ENCODE results near the gene PPM1B.

PPM1B gene

GRCh38 chr2:44212302-44212701 is 43.6 kb downstream of the PPM1B start:
- no peaks in the 10 kb centered on the region for H3K27me3 ChIP-seq (ENCODE audit: insufficient read depth, low read length, poor library complexity)
- no peaks in the 10 kb centered on the region for H3K9me3 ChIP-seq (ENCODE audit: insufficient read depth, low read length, severe bottlenecking)
- H3K4me1 ChIP-seq (ENCODE audit: insufficient read depth, low read length): no peaks in the 10 kb centered on the region
- no peak overlapping the region for H3K27ac ChIP-seq (ENCODE audit: low read length)
- H3K79me2 ChIP-seq (ENCODE audit: insufficient read depth, low read length): peaks cover 56% of the 10 kb centered on the region
- no peak overlapping the region for H2AFZ ChIP-seq (ENCODE audit: low read depth, low read length)
- no peak overlapping the region for H3K9ac ChIP-seq (ENCODE audit: low read depth, low read length)
- H3K4me3 ChIP-seq (ENCODE audit: low read depth in 1 of 2, low read length in 2 of 2): no peak overlapping the region
- ATAC-seq (ENCODE audit: insufficient read depth, low read depth) (no peak), DNase-seq (no peak)
- peaks cover 9% of the 10 kb centered on the region; the same call in 1 of the 2 replicates for H4K20me1 ChIP-seq (ENCODE audit: insufficient read depth, low read length)
- peaks cover 51% of the 10 kb centered on the region for H3K36me3 ChIP-seq (ENCODE audit: insufficient read depth, low read length)
- TF ChIP-seq CTCF (IDR thresholded peaks at IDR 0.05; ENCODE audit: borderline replicate concordance, extremely low read depth, low read length, poor library complexity, severe bottlenecking): no peak
- TF ChIP-seq EZH2 (IDR thresholded peaks at IDR 0.05; ENCODE audit: borderline replicate concordance, low read depth, low read length, severe bottlenecking): no peak
- no peak overlapping the region for H3K4me2 ChIP-seq (ENCODE audit: insufficient read depth, low read length)

- peaks cover 9% of the 10 kb centered on the region; the same call in 1 of the 2 replicates for H4K20me1 ChIP-seq (ENCODE audit: insufficient read depth, low read length)
- no peak overlapping the region for H3K27ac ChIP-seq (ENCODE audit: low read length)
- H3K79me2 ChIP-seq (ENCODE audit: insufficient read depth, low read length): peaks cover 38% of the 10 kb centered on the region
- H2AFZ ChIP-seq (ENCODE audit: low read depth, low read length): no peak overlapping the region
- H3K36me3 ChIP-seq (ENCODE audit: insufficient read depth, low read length): peaks cover 52% of the 10 kb centered on the region
- no peaks in the 10 kb centered on the region for H3K27me3 ChIP-seq (ENCODE audit: insufficient read depth, low read length, poor library complexity)
- TF ChIP-seq EZH2 (IDR thresholded peaks at IDR 0.05; ENCODE audit: borderline replicate concordance, low read depth, low read length, severe bottlenecking): no peak
- no peak for TF ChIP-seq CTCF (IDR thresholded peaks at IDR 0.05; ENCODE audit: borderline replicate concordance, extremely low read depth, low read length, poor library complexity, severe bottlenecking)
- no peak overlapping the region for H3K4me3 ChIP-seq (ENCODE audit: low read depth in 1 of 2, low read length in 2 of 2)
- no peak overlapping the region for H3K4me2 ChIP-seq (ENCODE audit: insufficient read depth, low read length)
- ATAC-seq (ENCODE audit: insufficient read depth, low read depth) (no peak), DNase-seq (no peak)
- no peak overlapping the region for H3K9ac ChIP-seq (ENCODE audit: low read depth, low read length)
- H3K4me1 ChIP-seq (ENCODE audit: insufficient read depth, low read length): no peaks in the 10 kb centered on the region
- H3K9me3 ChIP-seq (ENCODE audit: insufficient read depth, low read length, severe bottlenecking): no peaks in the 10 kb centered on the region
Measured at GRCh38 chr2:44215827-44216226, 47.2 kb downstream of the PPM1B start.

GRCh38 chr2:44218771-44219170 is 50.1 kb downstream of the PPM1B start:
- peaks cover 6% of the 10 kb centered on the region; the same call in 1 of the 2 replicates for H4K20me1 ChIP-seq (ENCODE audit: insufficient read depth, low read length)
- ATAC-seq (ENCODE audit: insufficient read depth, low read depth) (no peak), DNase-seq (no peak)
- peaks cover 50% of the 10 kb centered on the region for H3K36me3 ChIP-seq (ENCODE audit: insufficient read depth, low read length)
- H3K79me2 ChIP-seq (ENCODE audit: insufficient read depth, low read length): peaks cover 22% of the 10 kb centered on the region
- H3K4me2 ChIP-seq (ENCODE audit: insufficient read depth, low read length): no peak overlapping the region
- no peak overlapping the region for H2AFZ ChIP-seq (ENCODE audit: low read depth, low read length)
- H3K9ac ChIP-seq (ENCODE audit: low read depth, low read length): no peak overlapping the region
- H3K27ac ChIP-seq (ENCODE audit: low read length): no peak overlapping the region
- no peak for TF ChIP-seq CTCF (IDR thresholded peaks at IDR 0.05; ENCODE audit: borderline replicate concordance, extremely low read depth, low read length, poor library complexity, severe bottlenecking)
- H3K4me3 ChIP-seq (ENCODE audit: low read depth in 1 of 2, low read length in 2 of 2): no peak overlapping the region
- no peaks in the 10 kb centered on the region for H3K9me3 ChIP-seq (ENCODE audit: insufficient read depth, low read length, severe bottlenecking)
- no peaks in the 10 kb centered on the region for H3K4me1 ChIP-seq (ENCODE audit: insufficient read depth, low read length)
- H3K27me3 ChIP-seq (ENCODE audit: insufficient read depth, low read length, poor library complexity): no peaks in the 10 kb centered on the region

GRCh38 chr2:44226753-44227152 is 58.1 kb downstream of the PPM1B start:
- H3K36me3 ChIP-seq (ENCODE audit: insufficient read depth, low read length): peaks cover 41% of the 10 kb centered on the region
- no peak for DNase-seq
- H3K79me2 ChIP-seq (ENCODE audit: insufficient read depth, low read length): peaks cover 8% of the 10 kb centered on the region; the same call in 1 of the 2 replicates
- H3K4me3 ChIP-seq (ENCODE audit: low read depth in 1 of 2, low read length in 2 of 2): no peak overlapping the region
- no peak for ATAC-seq (ENCODE audit: insufficient read depth, low read depth)
- TF ChIP-seq CTCF (IDR thresholded peaks at IDR 0.05; ENCODE audit: borderline replicate concordance, extremely low read depth, low read length, poor library complexity, severe bottlenecking) (no peak), EZH2 (IDR thresholded peaks at IDR 0.05; ENCODE audit: borderline replicate concordance, low read depth, low read length, severe bottlenecking) (no peak)
- no peak overlapping the region for H2AFZ ChIP-seq (ENCODE audit: low read depth, low read length)
- H3K4me2 ChIP-seq (ENCODE audit: insufficient read depth, low read length): no peak overlapping the region
- H3K27me3 ChIP-seq (ENCODE audit: insufficient read depth, low read length, poor library complexity): no peaks in the 10 kb centered on the region
- H3K27ac ChIP-seq (ENCODE audit: low read length): no peak overlapping the region
- no peaks in the 10 kb centered on the region for H3K9me3 ChIP-seq (ENCODE audit: insufficient read depth, low read length, severe bottlenecking)
- H3K9ac ChIP-seq (ENCODE audit: low read depth, low read length): no peak overlapping the region
- H3K4me1 ChIP-seq (ENCODE audit: insufficient read depth, low read length): no peaks in the 10 kb centered on the region
- no peaks in the 10 kb centered on the region; the same call in 1 of the 2 replicates for H4K20me1 ChIP-seq (ENCODE audit: insufficient read depth, low read length)

Measured in DND-41 (cell line).